Liver (tissue), 9 donors: ENCODE data around the gene PSME2. TPM values are rescaled to one million over a fixed set of nuclear protein-coding genes. Genes with fewer than 3 reads are reported as not detected.

Source experiments
- DNase-seq: peaks from one replicate; pipeline ENCODE4 v3.0.0-alpha.2; 2017; ENCODE audit warnings: low spot score
- H3K27ac ChIP-seq, 2 donors: one replicate each; pipeline ENCODE4 v1.7.0; 2013; ENCODE audit warnings: inconsistent platforms in 2 of 2, low read length in 2 of 2, control low read depth in 1 of 2, low read depth in 1 of 2, mild to moderate bottlenecking in 1 of 2
- H3K27me3 ChIP-seq, 4 donors: one replicate each; pipeline versions ENCODE4 v1.6.1 to v1.7.0; 2013; ENCODE audit warnings: low read length in 3 of 4, inconsistent platforms in 1 of 4, mild to moderate bottlenecking in 1 of 4, moderate library complexity in 1 of 4; ENCODE audit not compliant: control insufficient read depth in 4 of 4, insufficient read depth in 4 of 4
- H3K36me3 ChIP-seq, 4 donors: one replicate each; pipeline versions ENCODE4 v1.6.1 to v1.7.0; 2013; ENCODE audit warnings: low read length in 3 of 4, mild to moderate bottlenecking in 3 of 4, low read depth in 1 of 4, moderate library complexity in 1 of 4; ENCODE audit not compliant: control insufficient read depth in 4 of 4, insufficient read depth in 3 of 4
- H3K4me1 ChIP-seq, 4 donors: one replicate each; pipeline versions ENCODE4 v1.6.1 to v1.7.0; 2013; ENCODE audit warnings: low read length in 3 of 4, mild to moderate bottlenecking in 3 of 4, moderate library complexity in 1 of 4; ENCODE audit not compliant: control insufficient read depth in 4 of 4, insufficient read depth in 4 of 4
- H3K4me3 ChIP-seq, 3 donors: one replicate each; pipeline versions ENCODE4 v1.6.1 to v1.7.0; 2013; ENCODE audit warnings: low read length in 3 of 3, control low read depth in 1 of 3, low read depth in 1 of 3, mild to moderate bottlenecking in 1 of 3
- H3K9ac ChIP-seq, 2 donors: one replicate each; pipeline ENCODE4 v1.7.0; 2013; ENCODE audit warnings: low read length in 2 of 2, mild to moderate bottlenecking in 2 of 2, moderate library complexity in 2 of 2, control low read depth in 1 of 2, low read depth in 1 of 2
- H3K9me3 ChIP-seq, 4 donors: one replicate each; pipeline versions ENCODE4 v1.6.1 to v1.7.0; 2013; ENCODE audit warnings: low read length in 3 of 4; ENCODE audit not compliant: control insufficient read depth in 4 of 4
- ATF3 ChIP-seq: IDR thresholded peaks from 2 replicates; pipeline ENCODE4 v1.6.1; 2016; ENCODE audit warnings: antibody characterized with exemption
- CTCF ChIP-seq: fragments of 150-350 bp; IDR thresholded peaks from 2 replicates; pipeline ENCODE4 v1.5.1; 2017; ENCODE audit warnings: improper control_type of control experiment, low read depth, low read length; ENCODE audit not compliant: missing input control
- EGR1 ChIP-seq, 2 donors: IDR thresholded peaks; 2 replicates each; pipeline ENCODE4 v1.6.1; 2016 to 2018; ENCODE audit warnings: antibody characterized with exemption in 2 of 2, low read depth in 2 of 2
- FOXA1 ChIP-seq: IDR thresholded peaks from 2 replicates; pipeline ENCODE4 v1.6.1; 2016; ENCODE audit warnings: antibody characterized with exemption
- FOXA2 ChIP-seq: IDR thresholded peaks from 2 replicates; pipeline ENCODE4 v1.6.1; 2016; ENCODE audit warnings: antibody characterized with exemption
- GABPA ChIP-seq, 2 donors: IDR thresholded peaks in 1 of 2; conservative IDR thresholded peaks in 1 of 2; 2 replicates each; pipeline ENCODE4 v1.6.1; 2016; ENCODE audit warnings: antibody characterized with exemption in 2 of 2, mild to moderate bottlenecking in 1 of 2, moderate library complexity in 1 of 2
- HNF4A ChIP-seq, 2 donors: conservative IDR thresholded peaks; 2 replicates each; pipeline ENCODE4 v1.6.1; 2016; ENCODE audit warnings: antibody characterized with exemption in 2 of 2, mild to moderate bottlenecking in 2 of 2
- HNF4G ChIP-seq: IDR thresholded peaks from 2 replicates; pipeline ENCODE4 v1.6.1; 2016; ENCODE audit warnings: antibody characterized with exemption
- JUND ChIP-seq, 2 donors: IDR thresholded peaks; 2 replicates each; pipeline ENCODE4 v1.6.1; 2016; ENCODE audit warnings: antibody characterized with exemption in 2 of 2
- MAX ChIP-seq: IDR thresholded peaks from 2 replicates; pipeline ENCODE4 v1.6.1; 2016; ENCODE audit warnings: antibody characterized with exemption
- NR2F2 ChIP-seq: IDR thresholded peaks from 2 replicates; pipeline ENCODE4 v1.6.1; 2016; ENCODE audit warnings: antibody characterized with exemption
- RAD21 ChIP-seq, 2 donors: IDR thresholded peaks; 2 replicates each; pipeline ENCODE4 v1.6.1; 2016; ENCODE audit warnings: antibody characterized with exemption in 2 of 2, mild to moderate bottlenecking in 2 of 2
- RXRA ChIP-seq, 2 donors: IDR thresholded peaks; 2 replicates each; pipeline ENCODE4 v1.6.1; 2017 to 2018; ENCODE audit warnings: antibody characterized with exemption in 2 of 2, mild to moderate bottlenecking in 1 of 2
- SP1 ChIP-seq: IDR thresholded peaks from 2 replicates; pipeline ENCODE4 v1.6.1; 2018; ENCODE audit warnings: antibody characterized with exemption, mild to moderate bottlenecking
- TAF1 ChIP-seq: conservative IDR thresholded peaks from 2 replicates; pipeline ENCODE4 v1.6.1; 2016; ENCODE audit warnings: antibody characterized with exemption, mild to moderate bottlenecking
- YY1 ChIP-seq: IDR thresholded peaks from 2 replicates; pipeline ENCODE4 v1.6.1; 2016; ENCODE audit warnings: antibody characterized with exemption, mild to moderate bottlenecking
- ZBTB33 ChIP-seq: IDR thresholded peaks from 2 replicates; pipeline ENCODE4 v1.6.1; 2016; ENCODE audit warnings: antibody characterized with exemption
- WGBS: extraction: QIAGEN DNeasy Blood & Tissue Kit; methylation state at CpG from one replicate; pipeline ENCODE4 v1.1.7; 2013; 5-methylcytosine and 5-hydroxymethylcytosine counted together
- polyA plus RNA-seq, 2 donors: library from polyadenylated mRNA; stranded (reverse) in 1 of 2; unstranded in 1 of 2; fragments of 200-250 nt in 1 of 2; fragments of >200 nt in 1 of 2; fragmentation: Nextera tagmentation in 1 of 2; extraction: Ambion mirVana in 1 of 2; gene quantifications; one replicate each; pipeline versions ENCODE4 v1.2.1 to v1.2.3, GENCODE V29; 2013 to 2015
- total RNA-seq, 2 donors: library from RNA; depleted of rRNA; stranded (reverse); fragments of >200 nt; gene quantifications; one replicate each; pipeline ENCODE4 v1.2.3, GENCODE V29; 2014
- donor health status: healthy.
- donor health status: healthy.
- donor health status: healthy.
- donor health status: healthy.
- donor health status: healthy.

Gene PSME2
- total and polyA plus RNA-seq, 4 donors: 56.9 to 247 (median 92.7) TPM

- peaks cover 12 to 48% (median 37%) of the 10 kb centered on the region in 4 donors for H3K36me3 ChIP-seq
Observed at GRCh38 chr14:24156840-24157239, 10.4 kb upstream of the PSME2 start.

GRCh38 chr14:24155100-24155499, 8.7 kb upstream of the PSME2 start:
- no peak overlapping the region for H3K27ac ChIP-seq
- TF ChIP-seq FOXA2 (no peak), RAD21 (IDR thresholded peaks at IDR 0.05) (no peak), HNF4G (no peak)
- peaks cover 14 to 65% (median 53%) of the 10 kb centered on the region in 4 donors for H3K36me3 ChIP-seq
- H3K4me3 ChIP-seq: no peak overlapping the region
- peaks cover 2 to 6% (median 5%) of the 10 kb centered on the region in 4 donors for H3K4me1 ChIP-seq
- H3K9ac ChIP-seq: no peak overlapping the region
- WGBS: 96% methylated on average over 10 of the region's 10 CpGs
- no peaks in the 10 kb centered on the region for H3K27me3 ChIP-seq
- H3K9me3 ChIP-seq: no peaks in the 10 kb centered on the region
- no peak for DNase-seq

More at GRCh38 chr14:24156840-24157239, 10.4 kb upstream of the PSME2 start:
- H3K27ac ChIP-seq: no peak overlapping the region
- no peaks in the 10 kb centered on the region for H3K27me3 ChIP-seq
- TF ChIP-seq HNF4A (conservative IDR thresholded peaks at IDR 0.05): no peak
- TF ChIP-seq FOXA2: no peak
- TF ChIP-seq RXRA (IDR thresholded peaks at IDR 0.05): no peak
- TF ChIP-seq CTCF: no peak
- TF ChIP-seq EGR1 (IDR thresholded peaks at IDR 0.05; ENCODE audit: low read depth in 2 of 2): no peak
- TF ChIP-seq SP1: no peak
- no peak for TF ChIP-seq ATF3
- no peak for TF ChIP-seq FOXA1
- TF ChIP-seq HNF4G: no peak
- no peak for TF ChIP-seq NR2F2
- no peak for TF ChIP-seq GABPA (IDR thresholded peaks at IDR 0.05 in 1 of 2, conservative IDR thresholded peaks at IDR 0.05 in 1 of 2)
- TF ChIP-seq RAD21 (IDR thresholded peaks at IDR 0.05): no peak
- TF ChIP-seq ZBTB33: no peak
- no peak for TF ChIP-seq YY1
- no peak for TF ChIP-seq TAF1
- DNase-seq: no peak
- H3K4me3 ChIP-seq: no peak overlapping the region
- WGBS: 98% methylated on average over 1 of the region's 1 CpG
- no peaks in the 10 kb centered on the region for H3K9me3 ChIP-seq
- H3K4me1 ChIP-seq: peaks cover 5 to 21% (median 14%) of the 10 kb centered on the region in 4 donors
- H3K9ac ChIP-seq: no peak overlapping the region

- 96% methylated on average over 16 of the region's 16 CpGs for WGBS
- Histone ChIP-seq H3K36me3 (peaks cover 8 to 53% (median 48%) of the 10 kb centered on the region in 4 donors), H3K9me3 (no peaks in the 10 kb centered on the region), H3K9ac (no peak overlapping the region), H3K27me3 (no peaks in the 10 kb centered on the region), H3K4me3 (no peak overlapping the region), H3K27ac (no peak overlapping the region), H3K4me1 (peaks cover 3 to 16% (median 12%) of the 10 kb centered on the region in 4 donors)
- DNase-seq: no peak
- TF ChIP-seq JUND (IDR thresholded peaks at IDR 0.05) (no peak), ZBTB33 (no peak), HNF4G (no peak), SP1 (no peak), MAX (no peak), YY1 (no peak), FOXA1 (no peak), RAD21 (IDR thresholded peaks at IDR 0.05) (no peak), EGR1 (IDR thresholded peaks at IDR 0.05; ENCODE audit: low read depth in 2 of 2) (no peak), RXRA (IDR thresholded peaks at IDR 0.05) (no peak), ATF3 (no peak), CTCF (no peak), NR2F2 (no peak)
Observed at GRCh38 chr14:24151404-24152080, 5.1 kb upstream of the PSME2 start.
